ENCODE measurements around the gene TGM1. TPM values are rescaled to one million over a fixed set of nuclear protein-coding genes. Genes with fewer than 3 reads are reported as not detected.

TGM1 gene
- total and polyA plus RNA-seq, 2 experiments from 2014 or later: 0.31 to 0.63 TPM

- no peak overlapping the region for H3K27ac Mint-ChIP-seq
Observed at GRCh38 chr14:24282736-24283135, 19.8 kb upstream of the TGM1 start.

GRCh38 chr14:24281636-24282035 lies 18.7 kb upstream of the TGM1 start:
- TF ChIP-seq, protein P1, sequence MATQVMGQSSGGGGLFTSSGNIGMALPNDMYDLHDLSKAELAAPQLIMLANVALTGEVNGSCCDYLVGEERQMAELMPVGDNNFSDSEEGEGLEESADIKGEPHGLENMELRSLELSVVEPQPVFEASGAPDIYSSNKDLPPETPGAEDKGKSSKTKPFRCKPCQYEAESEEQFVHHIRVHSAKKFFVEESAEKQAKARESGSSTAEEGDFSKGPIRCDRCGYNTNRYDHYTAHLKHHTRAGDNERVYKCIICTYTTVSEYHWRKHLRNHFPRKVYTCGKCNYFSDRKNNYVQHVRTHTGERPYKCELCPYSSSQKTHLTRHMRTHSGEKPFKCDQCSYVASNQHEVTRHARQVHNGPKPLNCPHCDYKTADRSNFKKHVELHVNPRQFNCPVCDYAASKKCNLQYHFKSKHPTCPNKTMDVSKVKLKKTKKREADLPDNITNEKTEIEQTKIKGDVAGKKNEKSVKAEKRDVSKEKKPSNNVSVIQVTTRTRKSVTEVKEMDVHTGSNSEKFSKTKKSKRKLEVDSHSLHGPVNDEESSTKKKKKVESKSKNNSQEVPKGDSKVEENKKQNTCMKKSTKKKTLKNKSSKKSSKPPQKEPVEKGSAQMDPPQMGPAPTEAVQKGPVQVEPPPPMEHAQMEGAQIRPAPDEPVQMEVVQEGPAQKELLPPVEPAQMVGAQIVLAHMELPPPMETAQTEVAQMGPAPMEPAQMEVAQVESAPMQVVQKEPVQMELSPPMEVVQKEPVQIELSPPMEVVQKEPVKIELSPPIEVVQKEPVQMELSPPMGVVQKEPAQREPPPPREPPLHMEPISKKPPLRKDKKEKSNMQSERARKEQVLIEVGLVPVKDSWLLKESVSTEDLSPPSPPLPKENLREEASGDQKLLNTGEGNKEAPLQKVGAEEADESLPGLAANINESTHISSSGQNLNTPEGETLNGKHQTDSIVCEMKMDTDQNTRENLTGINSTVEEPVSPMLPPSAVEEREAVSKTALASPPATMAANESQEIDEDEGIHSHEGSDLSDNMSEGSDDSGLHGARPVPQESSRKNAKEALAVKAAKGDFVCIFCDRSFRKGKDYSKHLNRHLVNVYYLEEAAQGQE (IDR thresholded peaks at IDR 0.05; ENCODE audit: unreplicated experiment): no peak
- no peak for TF ChIP-seq ZNF331 (CRISPR knock-in tag; IDR thresholded peaks at IDR 0.05; ENCODE audit: low read depth)
- TF ChIP-seq, protein P2, sequence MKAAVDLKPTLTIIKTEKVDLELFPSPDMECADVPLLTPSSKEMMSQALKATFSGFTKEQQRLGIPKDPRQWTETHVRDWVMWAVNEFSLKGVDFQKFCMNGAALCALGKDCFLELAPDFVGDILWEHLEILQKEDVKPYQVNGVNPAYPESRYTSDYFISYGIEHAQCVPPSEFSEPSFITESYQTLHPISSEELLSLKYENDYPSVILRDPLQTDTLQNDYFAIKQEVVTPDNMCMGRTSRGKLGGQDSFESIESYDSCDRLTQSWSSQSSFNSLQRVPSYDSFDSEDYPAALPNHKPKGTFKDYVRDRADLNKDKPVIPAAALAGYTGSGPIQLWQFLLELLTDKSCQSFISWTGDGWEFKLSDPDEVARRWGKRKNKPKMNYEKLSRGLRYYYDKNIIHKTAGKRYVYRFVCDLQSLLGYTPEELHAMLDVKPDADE (IDR thresholded peaks at IDR 0.05): no peak
- no peak for TF ChIP-seq JUNB (IDR thresholded peaks at IDR 0.05; ENCODE audit: unreplicated experiment)
- no peak for TF ChIP-seq EZH2 (IDR thresholded peaks at IDR 0.05; ENCODE audit: low read depth, unreplicated experiment)
- TF ChIP-seq STAT1 (IDR thresholded peaks at IDR 0.05; ENCODE audit: unreplicated experiment): no peak
- TF ChIP-seq, protein P3, sequence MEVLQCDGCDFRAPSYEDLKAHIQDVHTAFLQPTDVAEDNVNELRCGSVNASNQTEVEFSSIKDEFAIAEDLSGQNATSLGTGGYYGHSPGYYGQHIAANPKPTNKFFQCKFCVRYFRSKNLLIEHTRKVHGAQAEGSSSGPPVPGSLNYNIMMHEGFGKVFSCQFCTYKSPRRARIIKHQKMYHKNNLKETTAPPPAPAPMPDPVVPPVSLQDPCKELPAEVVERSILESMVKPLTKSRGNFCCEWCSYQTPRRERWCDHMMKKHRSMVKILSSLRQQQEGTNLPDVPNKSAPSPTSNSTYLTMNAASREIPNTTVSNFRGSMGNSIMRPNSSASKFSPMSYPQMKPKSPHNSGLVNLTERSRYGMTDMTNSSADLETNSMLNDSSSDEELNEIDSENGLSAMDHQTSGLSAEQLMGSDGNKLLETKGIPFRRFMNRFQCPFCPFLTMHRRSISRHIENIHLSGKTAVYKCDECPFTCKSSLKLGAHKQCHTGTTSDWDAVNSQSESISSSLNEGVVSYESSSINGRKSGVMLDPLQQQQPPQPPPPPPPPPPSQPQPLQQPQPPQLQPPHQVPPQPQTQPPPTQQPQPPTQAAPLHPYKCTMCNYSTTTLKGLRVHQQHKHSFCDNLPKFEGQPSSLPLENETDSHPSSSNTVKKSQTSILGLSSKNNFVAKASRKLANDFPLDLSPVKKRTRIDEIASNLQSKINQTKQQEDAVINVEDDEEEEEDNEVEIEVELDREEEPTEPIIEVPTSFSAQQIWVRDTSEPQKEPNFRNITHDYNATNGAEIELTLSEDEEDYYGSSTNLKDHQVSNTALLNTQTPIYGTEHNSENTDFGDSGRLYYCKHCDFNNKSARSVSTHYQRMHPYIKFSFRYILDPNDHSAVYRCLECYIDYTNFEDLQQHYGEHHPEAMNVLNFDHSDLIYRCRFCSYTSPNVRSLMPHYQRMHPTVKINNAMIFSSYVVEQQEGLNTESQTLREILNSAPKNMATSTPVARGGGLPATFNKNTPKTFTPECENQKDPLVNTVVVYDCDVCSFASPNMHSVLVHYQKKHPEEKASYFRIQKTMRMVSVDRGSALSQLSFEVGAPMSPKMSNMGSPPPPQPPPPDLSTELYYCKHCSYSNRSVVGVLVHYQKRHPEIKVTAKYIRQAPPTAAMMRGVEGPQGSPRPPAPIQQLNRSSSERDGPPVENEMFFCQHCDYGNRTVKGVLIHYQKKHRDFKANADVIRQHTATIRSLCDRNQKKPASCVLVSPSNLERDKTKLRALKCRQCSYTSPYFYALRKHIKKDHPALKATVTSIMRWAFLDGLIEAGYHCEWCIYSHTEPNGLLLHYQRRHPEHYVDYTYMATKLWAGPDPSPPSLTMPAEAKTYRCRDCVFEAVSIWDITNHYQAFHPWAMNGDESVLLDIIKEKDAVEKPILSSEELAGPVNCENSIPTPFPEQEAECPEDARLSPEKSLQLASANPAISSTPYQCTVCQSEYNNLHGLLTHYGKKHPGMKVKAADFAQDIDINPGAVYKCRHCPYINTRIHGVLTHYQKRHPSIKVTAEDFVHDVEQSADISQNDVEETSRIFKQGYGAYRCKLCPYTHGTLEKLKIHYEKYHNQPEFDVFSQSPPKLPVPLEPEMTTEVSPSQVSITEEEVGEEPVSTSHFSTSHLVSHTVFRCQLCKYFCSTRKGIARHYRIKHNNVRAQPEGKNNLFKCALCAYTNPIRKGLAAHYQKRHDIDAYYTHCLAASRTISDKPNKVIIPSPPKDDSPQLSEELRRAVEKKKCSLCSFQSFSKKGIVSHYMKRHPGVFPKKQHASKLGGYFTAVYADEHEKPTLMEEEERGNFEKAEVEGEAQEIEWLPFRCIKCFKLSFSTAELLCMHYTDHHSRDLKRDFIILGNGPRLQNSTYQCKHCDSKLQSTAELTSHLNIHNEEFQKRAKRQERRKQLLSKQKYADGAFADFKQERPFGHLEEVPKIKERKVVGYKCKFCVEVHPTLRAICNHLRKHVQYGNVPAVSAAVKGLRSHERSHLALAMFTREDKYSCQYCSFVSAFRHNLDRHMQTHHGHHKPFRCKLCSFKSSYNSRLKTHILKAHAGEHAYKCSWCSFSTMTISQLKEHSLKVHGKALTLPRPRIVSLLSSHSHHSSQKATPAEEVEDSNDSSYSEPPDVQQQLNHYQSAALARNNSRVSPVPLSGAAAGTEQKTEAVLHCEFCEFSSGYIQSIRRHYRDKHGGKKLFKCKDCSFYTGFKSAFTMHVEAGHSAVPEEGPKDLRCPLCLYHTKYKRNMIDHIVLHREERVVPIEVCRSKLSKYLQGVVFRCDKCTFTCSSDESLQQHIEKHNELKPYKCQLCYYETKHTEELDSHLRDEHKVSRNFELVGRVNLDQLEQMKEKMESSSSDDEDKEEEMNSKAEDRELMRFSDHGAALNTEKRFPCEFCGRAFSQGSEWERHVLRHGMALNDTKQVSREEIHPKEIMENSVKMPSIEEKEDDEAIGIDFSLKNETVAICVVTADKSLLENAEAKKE (CRISPR knock-in tag; IDR thresholded peaks at IDR 0.05): no peak
- TF ChIP-seq EZH2phosphoT487 (IDR thresholded peaks at IDR 0.05; ENCODE audit: unreplicated experiment): no peak
- no peak overlapping the region for H3K4me3 Mint-ChIP-seq
- Histone ChIP-seq H3K27me3 (ENCODE audit: insufficient read depth) (no peaks in the 10 kb centered on the region), H3K9me2 (ENCODE audit: insufficient read depth) (no peaks in the 10 kb centered on the region), H3K27ac (ENCODE audit: low read depth) (no peak overlapping the region), H3K36me3 (ENCODE audit: insufficient read depth) (no peaks in the 10 kb centered on the region), H3K4me2 (no peak overlapping the region), H3K4me1 (ENCODE audit: insufficient read depth) (no peaks in the 10 kb centered on the region), H3F3A (replicated peaks; ENCODE audit: low read depth) (no peaks in the 10 kb centered on the region), H2AFZ (no peak overlapping the region), H3K4me3 (no peak overlapping the region), H3K79me2 (replicated peaks; ENCODE audit: insufficient read depth) (no peaks in the 10 kb centered on the region), H4K20me1 (replicated peaks; ENCODE audit: insufficient read depth) (no peaks in the 10 kb centered on the region; the same call in 1 of the 2 replicates)
- no peaks in the 10 kb centered on the region; the same call in 2 of the 3 replicates for H3K4me1 Mint-ChIP-seq
- ATAC-seq: no peak
- no peak for DNase-seq (ENCODE audit: low spot score)
- H3K36me3 Mint-ChIP-seq (ENCODE audit: low read depth): no peaks in the 10 kb centered on the region; the same call in 2 of the 3 replicates
- peaks cover 10% of the 10 kb centered on the region for H3K27me3 Mint-ChIP-seq (ENCODE audit: insufficient read depth, low read depth, poor library complexity)
- no peak overlapping the region for H3K27ac Mint-ChIP-seq
- H3K9me3 Mint-ChIP-seq: no peaks in the 10 kb centered on the region

More at GRCh38 chr14:24282736-24283135, 19.8 kb upstream of the TGM1 start:
- no peaks in the 10 kb centered on the region for H3F3A ChIP-seq (replicated peaks; ENCODE audit: low read depth)
- Mint-ChIP-seq H3K36me3 (ENCODE audit: low read depth) (no peaks in the 10 kb centered on the region; the same call in 2 of the 3 replicates), H3K4me3 (no peak overlapping the region; the same call in 2 of the 3 replicates), H3K27me3 (ENCODE audit: insufficient read depth, low read depth, poor library complexity) (peaks cover 14% of the 10 kb centered on the region), H3K9me3 (no peaks in the 10 kb centered on the region), H3K4me1 (no peaks in the 10 kb centered on the region; the same call in 2 of the 3 replicates)
- no peaks in the 10 kb centered on the region for H3K9me2 ChIP-seq (ENCODE audit: insufficient read depth)
- H3K27ac ChIP-seq (ENCODE audit: low read depth): no peak overlapping the region
- H3K4me3 ChIP-seq: no peak overlapping the region
- H2AFZ ChIP-seq: no peak overlapping the region
- no peak for DNase-seq (ENCODE audit: low spot score)
- no peaks in the 10 kb centered on the region for H3K27me3 ChIP-seq (ENCODE audit: insufficient read depth)
- no peak overlapping the region for H3K4me2 ChIP-seq
- no peaks in the 10 kb centered on the region for H3K36me3 ChIP-seq (ENCODE audit: insufficient read depth)
- H3K4me1 ChIP-seq (ENCODE audit: insufficient read depth): no peaks in the 10 kb centered on the region
- no peak for TF ChIP-seq JUNB (IDR thresholded peaks at IDR 0.05; ENCODE audit: unreplicated experiment)
- no peaks in the 10 kb centered on the region for H3K79me2 ChIP-seq (replicated peaks; ENCODE audit: insufficient read depth)
- no peak for ATAC-seq
- no peaks in the 10 kb centered on the region; the same call in 1 of the 2 replicates for H4K20me1 ChIP-seq (replicated peaks; ENCODE audit: insufficient read depth)
